ENCODE results near the gene RAVER1.
"Not testable (repeated sequence)": the region's sequence is repeated elsewhere in the genome, so short reads cannot be mapped to it uniquely, and the experiment has no call there.

Gene RAVER1

DNA sequence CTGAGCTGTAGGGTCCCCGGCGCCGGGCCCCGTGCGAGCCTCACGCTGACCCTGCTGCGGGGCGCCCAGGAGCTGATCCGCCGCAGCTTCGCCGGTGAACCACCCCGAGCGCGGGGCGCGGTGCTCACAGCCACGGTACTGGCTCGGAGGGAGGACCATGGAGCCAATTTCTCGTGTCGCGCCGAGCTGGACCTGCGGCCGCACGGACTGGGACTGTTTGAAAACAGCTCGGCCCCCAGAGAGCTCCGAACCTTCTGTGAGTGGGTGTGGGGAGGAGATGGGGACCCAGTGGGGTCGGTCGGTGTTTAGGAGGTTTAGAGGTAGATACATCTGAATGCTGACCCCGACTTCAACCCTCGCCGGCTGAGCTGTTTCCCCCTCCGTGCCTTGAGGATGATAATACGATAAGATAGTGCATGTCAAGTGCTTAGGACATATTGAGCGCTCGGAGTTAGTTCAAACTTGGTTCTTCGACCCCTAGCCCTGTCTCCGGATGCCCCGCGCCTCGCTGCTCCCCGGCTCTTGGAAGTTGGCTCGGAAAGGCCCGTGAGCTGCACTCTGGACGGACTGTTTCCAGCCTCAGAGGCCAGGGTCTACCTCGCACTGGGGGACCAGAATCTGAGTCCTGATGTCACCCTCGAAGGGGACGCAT lies 41.6 kb downstream of the RAVER1 start:
- DNase-seq (ENCODE audit: low read depth), result no peak

DNA sequence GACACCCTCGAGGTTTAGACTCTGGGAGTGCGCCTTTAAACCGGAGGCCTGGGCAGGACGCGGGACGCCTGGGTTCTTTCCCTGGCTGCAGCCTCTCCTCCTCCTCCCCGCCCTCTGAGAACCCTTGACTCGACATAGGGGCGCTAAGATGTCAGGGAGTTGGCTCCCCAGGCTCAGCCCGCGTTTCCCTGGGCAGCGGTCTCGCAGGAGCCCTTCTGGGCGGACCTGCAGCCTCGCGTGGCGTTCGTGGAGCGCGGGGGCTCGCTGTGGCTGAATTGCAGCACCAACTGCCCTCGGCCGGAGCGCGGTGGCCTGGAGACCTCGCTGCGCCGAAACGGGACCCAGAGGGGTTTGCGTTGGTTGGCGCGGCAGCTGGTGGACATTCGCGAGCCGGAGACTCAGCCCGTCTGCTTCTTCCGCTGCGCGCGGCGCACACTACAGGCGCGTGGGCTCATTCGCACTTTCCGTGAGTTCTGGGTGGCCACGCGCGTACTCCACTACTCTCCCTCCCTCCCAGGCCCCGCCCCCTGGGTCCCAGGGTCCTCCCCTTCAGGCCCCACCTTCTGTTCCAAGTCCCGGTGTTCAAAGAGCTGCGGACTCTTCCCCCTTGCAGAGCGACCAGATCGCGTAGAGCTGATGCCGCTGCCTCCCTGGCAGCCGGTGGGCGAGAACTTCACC lies 42.3 kb downstream of the RAVER1 start:
- DNase-seq (ENCODE audit: low read depth), result no peak

DNA sequence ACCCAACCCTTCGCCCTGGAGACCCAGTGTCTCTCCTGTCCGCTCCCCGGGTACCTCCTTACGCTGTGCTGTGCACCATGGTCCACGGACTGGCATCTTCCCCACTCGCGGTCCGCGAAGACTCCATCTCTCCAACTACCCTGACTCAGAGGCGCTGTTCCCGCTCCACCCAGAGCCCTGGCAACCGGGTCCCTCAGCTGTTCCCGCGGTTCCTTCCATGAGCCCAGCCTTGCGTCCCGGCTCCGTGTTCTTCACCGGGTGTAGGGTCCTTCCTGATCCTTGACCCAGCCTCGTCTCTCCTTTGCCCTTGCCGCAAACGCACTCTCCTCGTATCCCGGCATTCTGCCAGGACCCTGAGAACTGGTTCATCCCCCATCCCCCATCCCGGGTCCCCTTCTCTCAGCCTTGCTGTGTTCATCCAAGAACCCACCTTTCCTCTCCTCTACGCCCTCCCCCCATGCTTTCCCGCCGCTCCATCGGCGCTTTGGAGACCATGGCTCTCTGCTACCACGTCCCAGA lies 42.9 kb downstream of the RAVER1 start:
- no peak for DNase-seq (ENCODE audit: low read depth)

DNA sequence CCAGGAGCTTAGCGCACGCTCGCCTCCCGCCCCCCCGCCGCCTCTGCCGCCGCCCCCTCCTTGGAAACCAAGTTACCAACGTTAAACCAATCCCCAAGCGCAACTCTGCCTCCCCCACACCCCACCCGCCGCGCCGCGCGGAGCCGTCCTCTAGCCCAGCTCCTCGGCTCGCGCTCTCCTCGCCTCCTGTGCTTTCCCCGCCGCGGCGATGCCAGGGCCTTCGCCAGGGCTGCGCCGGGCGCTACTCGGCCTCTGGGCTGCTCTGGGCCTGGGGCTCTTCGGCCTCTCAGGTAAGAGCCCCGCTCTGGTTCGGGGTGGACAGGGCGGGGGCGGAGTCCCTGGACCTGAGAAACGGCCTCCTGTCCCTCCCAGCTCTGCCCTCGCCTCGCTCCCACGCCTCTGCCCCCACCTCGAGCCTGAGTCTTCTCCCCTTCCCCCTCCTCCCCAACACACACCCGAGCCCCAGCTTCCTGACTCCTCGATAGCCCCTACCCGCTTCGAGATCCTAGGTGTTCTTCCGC lies 43.4 kb downstream of the RAVER1 start, which contains the start of gene ICAM5:
Gene ICAM5, plus strand, starts transcription at position 117 of the 521 bp plus-strand sequence. Its CDS starts 92 bp downstream, at position 209.
- DNase-seq (ENCODE audit: low read depth), result no peak

DNA sequence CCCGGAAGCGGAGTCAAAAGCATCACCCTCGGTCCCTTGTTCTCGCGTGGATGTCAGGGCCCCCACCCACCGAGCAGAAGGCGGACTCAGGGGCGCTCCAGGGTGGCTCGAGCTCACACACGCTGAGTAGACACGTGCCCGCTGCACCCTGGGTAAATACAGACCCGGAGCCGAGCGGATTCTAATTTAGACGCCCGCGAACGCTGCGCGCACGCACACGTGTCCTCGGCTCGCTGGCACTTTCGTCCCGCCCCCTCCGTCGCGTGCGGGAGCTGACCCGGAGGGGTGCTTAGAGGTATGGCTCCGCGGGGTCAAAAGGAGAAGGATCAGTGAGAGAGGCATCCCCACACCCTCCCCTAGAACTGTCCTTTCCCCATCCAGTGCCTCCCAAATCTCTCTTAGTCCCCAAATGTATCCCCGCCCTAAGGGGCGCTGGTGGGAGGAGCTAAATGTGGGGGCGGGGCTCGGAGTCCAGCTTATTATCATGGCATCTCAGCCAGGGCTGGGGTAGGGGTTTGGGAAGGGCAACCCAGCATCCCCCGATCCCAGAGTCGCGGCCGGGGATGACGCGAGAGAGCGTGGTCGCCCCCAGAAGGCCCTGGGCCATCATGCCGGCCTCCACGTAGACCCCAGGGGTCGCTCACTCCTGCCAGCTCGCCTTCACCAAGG lies 44.0 kb downstream of the RAVER1 start:
- no peak for DNase-seq (ENCODE audit: low read depth)

DNA sequence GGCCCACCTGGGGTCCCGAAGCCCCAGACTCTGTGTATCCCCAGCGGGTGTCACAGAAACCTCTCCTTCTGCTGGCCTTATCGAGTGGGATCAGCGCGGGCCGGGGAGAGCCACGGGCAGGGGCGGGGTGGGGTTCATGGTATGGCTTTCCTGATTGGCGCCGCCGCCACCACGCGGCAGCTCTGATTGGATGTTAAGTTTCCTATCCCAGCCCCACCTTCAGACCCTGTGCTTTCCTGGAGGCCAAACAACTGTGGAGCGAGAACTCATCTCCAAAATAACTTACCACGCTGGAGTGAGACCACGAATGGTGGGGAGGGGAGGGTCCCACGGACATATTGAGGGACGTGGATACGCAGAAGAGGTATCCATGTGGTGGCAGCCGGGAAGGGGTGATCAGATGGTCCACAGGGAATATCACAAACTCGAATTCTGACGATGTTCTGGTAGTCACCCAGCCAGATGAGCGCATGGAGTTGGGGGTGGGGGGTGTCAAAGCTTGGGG lies 44.6 kb downstream of the RAVER1 start:
- DNase-seq (ENCODE audit: low read depth), result no peak

DNA sequence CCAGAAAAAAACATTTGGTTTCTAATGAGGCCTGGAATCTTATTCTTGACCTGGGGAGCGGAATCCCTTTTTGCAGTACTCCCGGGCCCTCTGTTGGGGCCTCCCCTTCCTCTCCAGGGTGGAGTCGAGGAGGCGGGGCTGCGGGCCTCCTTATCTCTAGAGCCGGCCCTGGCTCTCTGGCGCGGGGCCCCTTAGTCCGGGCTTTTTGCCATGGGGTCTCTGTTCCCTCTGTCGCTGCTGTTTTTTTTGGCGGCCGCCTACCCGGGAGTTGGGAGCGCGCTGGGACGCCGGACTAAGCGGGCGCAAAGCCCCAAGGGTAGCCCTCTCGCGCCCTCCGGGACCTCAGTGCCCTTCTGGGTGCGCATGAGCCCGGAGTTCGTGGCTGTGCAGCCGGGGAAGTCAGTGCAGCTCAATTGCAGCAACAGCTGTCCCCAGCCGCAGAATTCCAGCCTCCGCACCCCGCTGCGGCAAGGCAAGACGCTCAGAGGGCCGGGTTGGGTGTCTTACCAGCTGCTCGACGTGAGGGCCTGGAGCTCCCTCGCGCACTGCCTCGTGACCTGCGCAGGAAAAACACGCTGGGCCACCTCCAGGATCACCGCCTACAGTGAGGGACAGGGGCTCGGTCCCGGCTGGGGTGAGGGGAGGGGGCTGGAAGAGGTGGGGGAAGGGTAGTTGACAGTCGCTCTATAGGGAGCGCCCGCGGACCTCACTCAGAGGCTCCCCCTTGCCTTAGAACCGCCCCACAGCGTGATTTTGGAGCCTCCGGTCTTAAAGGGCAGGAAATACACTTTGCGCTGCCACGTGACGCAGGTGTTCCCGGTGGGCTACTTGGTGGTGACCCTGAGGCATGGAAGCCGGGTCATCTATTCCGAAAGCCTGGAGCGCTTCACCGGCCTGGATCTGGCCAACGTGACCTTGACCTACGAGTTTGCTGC lies 46.3 kb downstream of the RAVER1 start, which contains the start of gene ICAM4:
Gene ICAM4, plus strand, starts transcription at position 153 of the 935 bp plus-strand sequence. Its CDS starts 58 bp downstream, at position 211.
- no peak for DNase-seq (ENCODE audit: low read depth)

DNA sequence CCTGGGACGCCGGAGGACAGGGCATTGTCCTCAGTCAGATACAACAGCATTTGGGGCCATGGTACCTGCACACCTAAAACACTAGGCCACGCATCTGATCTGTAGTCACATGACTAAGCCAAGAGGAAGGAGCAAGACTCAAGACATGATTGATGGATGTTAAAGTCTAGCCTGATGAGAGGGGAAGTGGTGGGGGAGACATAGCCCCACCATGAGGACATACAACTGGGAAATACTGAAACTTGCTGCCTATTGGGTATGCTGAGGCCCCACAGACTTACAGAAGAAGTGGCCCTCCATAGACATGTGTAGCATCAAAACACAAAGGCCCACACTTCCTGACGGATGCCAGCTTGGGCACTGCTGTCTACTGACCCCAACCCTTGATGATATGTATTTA lies 47.9 kb downstream of the RAVER1 start:
- DNase-seq (ENCODE audit: low read depth), result no peak

DNA sequence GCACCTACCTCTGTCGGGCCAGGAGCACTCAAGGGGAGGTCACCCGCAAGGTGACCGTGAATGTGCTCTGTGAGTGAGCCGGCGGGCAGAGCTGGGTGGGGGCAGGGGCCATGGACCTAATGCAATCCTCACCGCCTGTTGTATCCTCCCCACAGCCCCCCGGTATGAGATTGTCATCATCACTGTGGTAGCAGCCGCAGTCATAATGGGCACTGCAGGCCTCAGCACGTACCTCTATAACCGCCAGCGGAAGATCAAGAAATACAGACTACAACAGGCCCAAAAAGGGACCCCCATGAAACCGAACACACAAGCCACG lies 48.4 kb downstream of the RAVER1 start:
- no peak for DNase-seq (ENCODE audit: low read depth)

DNA sequence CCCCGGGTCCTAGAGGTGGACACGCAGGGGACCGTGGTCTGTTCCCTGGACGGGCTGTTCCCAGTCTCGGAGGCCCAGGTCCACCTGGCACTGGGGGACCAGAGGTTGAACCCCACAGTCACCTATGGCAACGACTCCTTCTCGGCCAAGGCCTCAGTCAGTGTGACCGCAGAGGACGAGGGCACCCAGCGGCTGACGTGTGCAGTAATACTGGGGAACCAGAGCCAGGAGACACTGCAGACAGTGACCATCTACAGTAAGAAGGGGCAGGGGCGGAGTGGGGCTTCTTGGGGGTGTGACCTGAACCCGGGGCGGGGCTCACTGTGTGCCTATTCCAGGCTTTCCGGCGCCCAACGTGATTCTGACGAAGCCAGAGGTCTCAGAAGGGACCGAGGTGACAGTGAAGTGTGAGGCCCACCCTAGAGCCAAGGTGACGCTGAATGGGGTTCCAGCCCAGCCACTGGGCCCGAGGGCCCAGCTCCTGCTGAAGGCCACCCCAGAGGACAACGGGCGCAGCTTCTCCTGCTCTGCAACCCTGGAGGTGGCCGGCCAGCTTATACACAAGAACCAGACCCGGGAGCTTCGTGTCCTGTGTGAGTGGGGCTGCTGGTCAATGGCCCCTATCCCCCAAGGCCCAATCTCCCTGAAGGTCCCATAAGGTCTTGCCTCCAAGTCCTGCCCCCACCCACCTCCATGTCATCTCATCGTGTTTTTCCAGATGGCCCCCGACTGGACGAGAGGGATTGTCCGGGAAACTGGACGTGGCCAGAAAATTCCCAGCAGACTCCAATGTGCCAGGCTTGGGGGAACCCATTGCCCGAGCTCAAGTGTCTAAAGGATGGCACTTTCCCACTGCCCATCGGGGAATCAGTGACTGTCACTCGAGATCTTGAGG lies 49.0 kb downstream of the RAVER1 start:
- no peak for DNase-seq (ENCODE audit: low read depth)

DNA sequence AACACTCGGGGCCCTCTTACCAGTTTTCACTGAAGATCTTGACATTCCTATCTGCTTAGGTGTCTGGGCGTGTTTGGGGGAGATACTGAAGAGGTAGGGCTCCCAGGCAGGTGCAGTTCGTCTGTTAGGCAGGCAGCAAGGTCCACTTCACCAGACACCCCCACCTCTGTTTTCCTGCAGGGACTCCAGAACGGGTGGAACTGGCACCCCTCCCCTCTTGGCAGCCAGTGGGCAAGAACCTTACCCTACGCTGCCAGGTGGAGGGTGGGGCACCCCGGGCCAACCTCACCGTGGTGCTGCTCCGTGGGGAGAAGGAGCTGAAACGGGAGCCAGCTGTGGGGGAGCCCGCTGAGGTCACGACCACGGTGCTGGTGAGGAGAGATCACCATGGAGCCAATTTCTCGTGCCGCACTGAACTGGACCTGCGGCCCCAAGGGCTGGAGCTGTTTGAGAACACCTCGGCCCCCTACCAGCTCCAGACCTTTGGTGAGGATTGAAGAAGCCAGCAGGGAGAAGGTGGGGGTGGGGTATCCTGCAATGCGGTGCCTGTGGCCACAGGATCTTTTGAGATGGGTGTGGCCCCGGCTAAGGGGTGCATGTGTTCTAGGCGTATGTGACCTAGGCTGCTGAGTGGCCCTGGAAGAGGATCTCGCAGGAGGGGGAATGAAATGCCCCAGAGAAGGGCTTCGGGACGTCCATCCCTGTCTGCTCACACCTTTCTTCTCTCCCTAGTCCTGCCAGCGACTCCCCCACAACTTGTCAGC lies 49.8 kb downstream of the RAVER1 start:
- DNase-seq (ENCODE audit: low read depth), result no peak

DNA sequence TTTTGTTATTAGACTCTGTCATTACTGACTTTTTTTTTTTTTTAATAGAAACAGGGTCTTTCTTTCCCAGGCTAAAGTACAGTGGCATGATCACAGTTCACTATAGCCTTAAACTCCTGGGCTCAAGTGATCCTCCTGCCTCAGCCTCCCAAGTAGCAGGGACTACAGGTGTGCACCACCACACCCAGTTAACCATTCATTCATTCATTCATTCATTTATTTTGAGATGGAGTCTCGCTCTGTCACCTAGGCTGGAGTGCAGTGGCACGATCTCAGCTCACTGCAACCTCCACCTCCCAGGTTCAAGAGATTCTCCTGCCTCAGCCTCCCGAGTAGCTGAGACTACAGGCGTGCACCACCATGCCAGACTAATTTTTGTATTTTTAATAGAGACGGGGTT lies 51.3 kb downstream of the RAVER1 start:
- DNase-seq (ENCODE audit: low read depth), result not testable (repeated sequence)

DNA sequence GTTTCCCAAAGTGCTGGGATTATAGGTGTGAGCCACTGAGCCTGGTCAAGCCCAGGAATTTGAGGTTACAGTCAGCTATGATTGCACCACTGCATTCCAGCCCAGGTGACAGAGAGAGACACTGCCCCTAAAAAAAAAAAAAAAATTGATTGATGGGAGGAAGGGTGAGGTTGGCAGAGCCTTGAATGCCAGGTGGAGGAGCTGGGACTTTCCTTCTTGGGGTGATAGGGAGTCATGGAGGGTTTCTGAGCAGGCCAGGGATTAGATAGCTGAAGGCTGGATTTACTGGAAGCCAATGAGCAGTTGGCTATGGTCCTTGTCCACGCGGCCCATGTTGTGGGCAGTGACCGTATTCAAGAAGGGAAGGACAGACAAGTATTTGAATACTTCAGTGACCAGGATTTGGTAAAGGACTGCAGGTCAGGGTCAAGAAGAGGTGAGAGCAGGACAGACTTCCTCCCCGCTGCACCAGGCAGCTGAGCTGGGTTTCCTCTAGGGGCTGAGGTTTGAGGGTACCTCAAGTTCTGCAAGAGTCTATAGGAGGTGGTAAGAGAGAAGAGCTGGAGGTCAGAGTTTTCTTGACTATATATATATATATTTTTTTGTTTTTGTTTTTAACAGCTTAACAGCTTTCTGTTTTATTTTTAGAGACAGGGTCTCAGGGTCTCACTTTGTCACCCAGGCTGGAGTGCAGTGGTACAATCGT lies 53.4 kb downstream of the RAVER1 start:
- no peak for DNase-seq (ENCODE audit: low read depth)

DNA sequence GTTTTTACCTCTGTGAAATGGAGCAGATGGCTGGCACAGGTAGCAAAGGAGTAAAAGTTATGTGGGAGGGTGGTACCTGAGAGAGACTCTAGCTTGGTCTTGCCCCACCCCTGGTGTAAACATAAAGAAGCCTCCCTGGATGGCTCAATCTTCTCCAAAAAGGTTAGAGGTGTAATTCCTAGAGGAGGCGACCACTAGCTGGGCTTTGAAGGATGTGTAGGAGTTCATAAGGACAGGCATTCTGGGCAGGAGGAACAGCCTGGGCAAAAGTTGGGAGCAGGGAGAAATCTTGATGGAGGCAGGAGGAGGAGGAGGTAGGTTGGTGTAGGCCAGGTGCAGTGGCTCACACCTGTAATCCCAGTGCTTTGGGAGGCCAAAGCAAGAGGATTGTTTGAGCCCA lies 54.4 kb downstream of the RAVER1 start:
- DNase-seq (ENCODE audit: low read depth), result no peak

DNA sequence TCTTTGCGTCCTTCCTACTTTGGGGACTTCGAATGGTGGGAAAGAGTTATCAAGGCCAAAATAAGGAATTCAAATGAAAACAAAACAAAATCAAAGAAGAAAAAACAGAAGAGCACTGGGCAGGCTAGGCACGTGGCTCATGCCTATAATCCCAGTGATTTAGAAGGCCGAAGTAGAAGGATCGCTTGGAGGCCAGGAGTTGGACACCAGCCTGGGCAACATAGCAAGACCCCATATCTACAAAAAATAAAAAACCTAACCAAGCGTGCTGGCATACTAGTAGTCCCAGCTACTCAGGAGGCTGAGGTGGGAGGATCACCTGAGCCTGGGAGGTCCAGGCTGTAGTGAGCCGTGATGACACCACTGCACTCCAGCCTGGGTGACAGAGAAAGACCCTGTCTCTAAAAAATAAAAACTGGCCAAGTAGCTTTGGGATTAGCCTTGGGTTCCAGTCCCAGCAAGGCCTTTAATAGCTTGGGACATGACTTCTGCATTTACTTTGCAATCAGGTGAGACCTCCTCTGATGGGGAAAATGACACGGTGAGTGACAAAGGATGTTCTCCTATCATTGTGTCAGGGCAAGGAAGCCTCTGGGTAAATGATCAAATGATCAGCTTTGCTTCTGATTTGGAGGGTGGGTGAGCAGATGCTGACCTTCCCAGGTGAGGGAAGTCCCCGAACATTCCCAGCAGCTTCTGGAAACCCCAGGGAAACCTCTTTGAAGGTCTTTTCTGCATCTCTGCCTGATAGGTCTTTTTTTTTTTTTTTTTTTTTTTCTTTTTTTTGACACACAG lies 55.3 kb downstream of the RAVER1 start:
- no peak for DNase-seq (ENCODE audit: low read depth)

DNA sequence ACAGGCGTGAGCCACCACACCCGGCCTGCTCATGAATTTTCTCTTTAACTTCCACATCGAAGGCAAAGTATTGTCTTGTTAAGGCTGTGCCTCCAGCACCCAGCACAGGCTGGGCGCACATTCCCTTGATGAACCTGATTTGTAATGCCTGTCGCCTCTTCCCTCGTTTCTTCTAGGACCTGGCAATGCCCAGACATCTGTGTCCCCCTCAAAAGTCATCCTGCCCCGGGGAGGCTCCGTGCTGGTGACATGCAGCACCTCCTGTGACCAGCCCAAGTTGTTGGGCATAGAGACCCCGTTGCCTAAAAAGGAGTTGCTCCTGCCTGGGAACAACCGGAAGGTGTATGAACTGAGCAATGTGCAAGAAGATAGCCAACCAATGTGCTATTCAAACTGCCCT lies 58.7 kb downstream of the RAVER1 start:
- no peak for DNase-seq (ENCODE audit: low read depth)

DNA sequence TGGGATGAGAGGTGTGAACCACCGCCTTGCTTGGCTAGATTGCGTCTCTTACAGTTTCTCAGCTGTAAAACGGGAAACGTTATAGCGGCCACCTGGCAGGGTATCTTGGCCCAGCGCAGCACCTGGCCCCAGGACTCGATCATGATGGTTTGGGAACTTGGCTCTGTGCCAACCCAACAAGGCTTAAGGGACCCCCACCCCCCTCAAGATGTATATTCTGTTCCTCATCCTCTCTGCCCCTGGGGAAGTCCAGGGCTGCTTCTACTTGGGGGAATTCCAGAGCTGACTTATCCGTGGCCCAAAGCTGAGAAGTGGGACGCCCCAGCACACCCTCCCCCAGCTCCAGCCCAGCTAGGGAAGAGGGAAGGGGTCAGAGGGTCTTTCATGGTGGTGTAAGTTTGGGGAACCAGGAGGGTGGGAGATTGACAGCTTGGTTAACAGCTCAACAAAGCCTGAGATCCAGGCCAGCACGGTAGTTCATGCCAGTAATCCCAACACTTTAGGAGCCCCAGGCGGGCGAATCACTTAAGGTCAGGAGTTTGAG lies 61.7 kb downstream of the RAVER1 start:
- no peak for DNase-seq (ENCODE audit: low read depth)

All from GM04504 (cell line).